Measurements from ENCODE around the gene CSNK2A3. TPM values are rescaled to one million over a fixed set of nuclear protein-coding genes. Genes with fewer than 3 reads are reported as not detected.

The CSNK2A3 gene
- total RNA-seq, 1 experiment from 2014 or later: 2.3 TPM

- Histone ChIP-seq H4K20me1 (ENCODE audit: low read length) (no peaks in the 10 kb centered on the region), H3K27me3 (ENCODE audit: low read length) (no peaks in the 10 kb centered on the region)
- CTCF ChIA-PET: no interaction called here
Observed at GRCh38 chr11:11304550-11304949, 48.5 kb downstream of the CSNK2A3 start.

DNA sequence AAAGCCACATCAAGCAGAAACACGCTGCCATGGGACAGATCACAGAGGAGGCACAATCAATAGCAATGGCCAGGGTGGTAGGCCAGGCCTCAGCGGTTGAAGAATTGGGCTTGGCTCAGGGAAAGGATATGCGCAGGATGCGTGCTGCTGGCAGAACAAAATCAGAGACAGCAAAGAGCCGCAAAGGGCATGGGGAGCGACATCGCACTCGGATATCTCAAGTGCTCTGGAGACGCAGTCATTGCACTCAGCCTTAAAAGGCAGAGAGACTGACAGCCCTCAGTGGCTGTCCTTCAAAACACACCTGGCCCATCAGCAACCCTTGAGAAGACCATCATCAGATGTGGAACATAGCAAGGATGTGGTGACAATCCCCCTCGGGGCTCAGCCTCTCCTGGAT is 50.5 kb downstream of the CSNK2A3 start:
- TF ChIP-seq CTCF (conservative IDR thresholded peaks at IDR 0.05; ENCODE audit: low read depth, low read length): no peak
- no peak for TF ChIP-seq EZH2phosphoT487 (IDR thresholded peaks at IDR 0.05; ENCODE audit: borderline replicate concordance, low read length)

More at GRCh38 chr11:11304550-11304949, 48.5 kb downstream of the CSNK2A3 start:
- intact Hi-C loops (cut with micrococcal nuclease): no loop called here
- H3K27ac ChIP-seq (ENCODE audit: low read length): no peak overlapping the region
- no peaks in the 10 kb centered on the region for H3F3A ChIP-seq (ENCODE audit: low read length, unreplicated experiment)
- H3K4me2 ChIP-seq (ENCODE audit: low read length): no peak overlapping the region
- no peak overlapping the region for H3K9ac ChIP-seq (ENCODE audit: low read length)
- POLR2A ChIA-PET (ENCODE audit: unreplicated experiment): no interaction called here
- H2AFZ ChIP-seq (ENCODE audit: low read length): no peak overlapping the region
- no peaks in the 10 kb centered on the region for H3K9me3 ChIP-seq (ENCODE audit: low read length)
- no peak overlapping the region for H3K4me3 ChIP-seq (ENCODE audit: low read length)
- H3K79me2 ChIP-seq (ENCODE audit: low read length): no peaks in the 10 kb centered on the region
- TF ChIP-seq CTCF (conservative IDR thresholded peaks at IDR 0.05; ENCODE audit: low read depth, low read length) (no peak), EZH2phosphoT487 (IDR thresholded peaks at IDR 0.05; ENCODE audit: borderline replicate concordance, low read length) (no peak), EZH2 (IDR thresholded peaks at IDR 0.05; ENCODE audit: low read length, unreplicated experiment) (no peak)
- no TSS peak for BruUV-seq (replicated peaks)
- no peaks in the 10 kb centered on the region for H3K36me3 ChIP-seq (ENCODE audit: low read depth, low read length)
- no peak for ATAC-seq
- H3K9me2 ChIP-seq (replicated peaks; ENCODE audit: low read length): no peaks in the 10 kb centered on the region
- no peak for DNase-seq
- H3K4me1 ChIP-seq (ENCODE audit: insufficient read depth, low read length): no peaks in the 10 kb centered on the region

More for the DNA sequence above, 50.5 kb downstream of the CSNK2A3 start:
- Histone ChIP-seq H3K9me3 (ENCODE audit: low read length) (no peaks in the 10 kb centered on the region), H3K9ac (ENCODE audit: low read length) (no peak overlapping the region), H3K9me2 (replicated peaks; ENCODE audit: low read length) (no peaks in the 10 kb centered on the region), H3K27ac (ENCODE audit: low read length) (no peak overlapping the region), H3K36me3 (ENCODE audit: low read depth, low read length) (no peaks in the 10 kb centered on the region), H2AFZ (ENCODE audit: low read length) (no peak overlapping the region), H3K4me3 (ENCODE audit: low read length) (no peak overlapping the region), H3K4me2 (ENCODE audit: low read length) (no peak overlapping the region), H3F3A (ENCODE audit: low read length, unreplicated experiment) (no peaks in the 10 kb centered on the region), H3K4me1 (ENCODE audit: insufficient read depth, low read length) (no peaks in the 10 kb centered on the region), H3K27me3 (ENCODE audit: low read length) (no peaks in the 10 kb centered on the region), H3K79me2 (ENCODE audit: low read length) (no peaks in the 10 kb centered on the region), H4K20me1 (ENCODE audit: low read length) (no peaks in the 10 kb centered on the region)
- POLR2A ChIA-PET (ENCODE audit: unreplicated experiment): no interaction called here
- CTCF ChIA-PET: no interaction called here
- no TSS peak for BruUV-seq (replicated peaks)
- ATAC-seq (no peak), DNase-seq (no peak)
- intact Hi-C loops (cut with micrococcal nuclease): no loop called here
